Measurements from ENCODE around the gene CNPY4. TPM values are rescaled to one million over a fixed set of nuclear protein-coding genes. Genes with fewer than 3 reads are reported as not detected.

Gene CNPY4
- total RNA-seq, 2 experiments from 2014 or later = 11.9 to 12.4 TPM

DNA sequence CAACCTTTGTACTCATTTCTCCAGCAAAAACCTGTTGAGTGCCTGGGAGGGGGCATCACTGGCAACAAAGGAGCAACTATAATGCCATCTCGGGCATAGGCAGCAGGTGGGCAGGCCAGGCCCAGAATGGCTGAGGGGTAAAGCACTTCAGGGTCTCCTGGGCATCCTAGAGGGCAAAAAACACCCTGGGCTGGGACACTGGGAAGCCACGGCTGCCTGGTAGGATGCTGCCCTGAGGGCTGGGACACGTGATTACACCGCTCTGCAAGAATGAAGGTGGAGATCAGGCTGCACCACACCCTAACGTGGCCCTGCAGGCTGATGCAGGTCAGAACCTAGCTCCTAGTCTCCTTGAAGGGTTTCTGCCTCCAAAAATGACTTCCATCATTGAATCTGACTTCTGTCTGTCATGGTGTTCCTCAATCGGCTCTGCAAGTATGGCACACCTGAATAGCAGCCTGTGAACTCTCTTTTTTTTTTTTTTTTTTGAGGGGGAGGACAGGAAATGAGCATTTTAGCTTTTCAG is 43.6 kb downstream of the CNPY4 start:
- no peak for DNase-seq
- ChIA-PET POLR2A (interaction anchor here (1.0 kb wide), 1 partner anchor 62 kb away, joined by 3 read pairs; the partner anchor contains the start of genes AP4M1 and MCM7), CTCF (interaction anchor here (0.6 kb wide), 1 partner anchor 48 kb away, joined by 4 read pairs; no protein-coding TSS in a partner anchor)

DNA sequence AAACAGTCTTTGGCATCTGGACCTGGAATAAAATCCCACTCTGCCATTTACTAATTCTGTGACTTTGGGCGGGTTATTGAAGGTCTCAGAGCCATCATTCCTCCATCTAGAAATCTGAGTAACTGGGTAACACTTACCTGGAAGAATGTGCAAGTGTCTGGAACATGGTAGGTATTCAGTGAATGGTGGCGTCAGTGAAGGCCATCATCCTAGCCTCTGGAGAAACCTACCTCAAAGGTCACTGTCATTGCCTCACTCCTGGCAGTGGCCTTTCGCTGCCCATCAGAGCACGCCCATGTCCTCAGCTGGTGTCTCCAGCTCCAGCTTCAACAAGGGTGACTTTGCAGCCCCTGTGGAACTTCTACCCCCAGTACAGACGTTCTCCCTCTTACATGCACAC is 44.4 kb downstream of the CNPY4 start:
- Mint-ChIP-seq H3K27me3 (no peaks in the 10 kb centered on the region), H3K9me3 (no peaks in the 10 kb centered on the region), H3K4me3 (no peak overlapping the region), H3K27ac (peak overlapping the region; percentile 85), H3K36me3 (no peaks in the 10 kb centered on the region), H3K4me1 (ENCODE audit: low read depth) (peaks cover 59% of the 10 kb centered on the region)
- CTCF ChIA-PET = interaction anchor here (0.6 kb wide), 1 partner anchor 108 kb away, joined by 5 read pairs; no protein-coding TSS in a partner anchor
- intact Hi-C loops (cut with micrococcal nuclease) = no loop called here
- no peak for DNase-seq
- POLR2A ChIA-PET = interaction anchor here (1.0 kb wide), 1 partner anchor 63 kb away, joined by 3 read pairs; the partner anchor contains the start of genes AP4M1 and MCM7

More for the DNA sequence above, 43.6 kb downstream of the CNPY4 start:
- intact Hi-C loops (cut with micrococcal nuclease) = no loop called here
- Mint-ChIP-seq H3K4me1 (ENCODE audit: low read depth) (peaks cover 53% of the 10 kb centered on the region), H3K27me3 (no peaks in the 10 kb centered on the region), H3K4me3 (no peak overlapping the region), H3K27ac (peak overlapping the region; percentile 85), H3K36me3 (no peaks in the 10 kb centered on the region), H3K9me3 (no peaks in the 10 kb centered on the region)

DNA sequence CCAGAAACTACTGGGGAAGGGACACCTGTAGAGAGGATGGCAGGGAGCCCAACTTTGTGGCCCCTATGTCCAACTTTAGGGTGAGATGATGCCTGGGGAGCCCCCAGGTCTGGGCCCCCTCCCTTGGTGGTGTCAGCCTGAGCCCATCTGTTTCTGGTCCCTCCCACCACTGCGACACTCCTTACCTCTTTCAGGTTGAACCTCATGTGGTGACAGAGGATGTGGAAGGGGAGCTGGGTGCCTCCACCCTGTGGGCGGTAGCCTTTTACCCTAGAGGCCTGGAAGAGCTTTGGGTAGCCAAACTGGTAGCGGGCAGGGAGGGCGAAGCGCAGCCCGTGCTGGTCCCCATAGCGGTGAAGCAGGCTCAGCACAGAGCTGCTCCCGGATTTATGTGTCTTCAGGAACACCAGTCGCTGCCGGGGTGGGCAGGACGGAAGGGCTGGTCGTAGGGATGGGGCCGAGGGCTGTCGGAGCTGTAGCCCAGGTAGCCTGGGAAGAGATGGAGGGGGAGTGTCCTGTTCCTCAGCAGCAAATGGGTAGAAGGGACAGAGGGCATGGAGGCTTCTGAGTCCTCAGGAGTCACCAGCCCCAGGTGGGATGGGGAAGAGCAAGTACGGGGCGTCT is 47.0 kb downstream of the CNPY4 start:
- Mint-ChIP-seq H3K4me3 (peak overlapping the region; percentile 40), H3K27ac (peak overlapping the region; percentile 47), H3K27me3 (peaks cover 2% of the 10 kb centered on the region), H3K9me3 (no peaks in the 10 kb centered on the region), H3K36me3 (no peaks in the 10 kb centered on the region), H3K4me1 (ENCODE audit: low read depth) (peaks cover 74% of the 10 kb centered on the region)
- CTCF ChIA-PET = interaction anchor here (0.8 to 1.9 kb wide), 4 partner anchors 24 to 466 kb away, joined by 3 to 6 read pairs (median 4); no protein-coding TSS in a partner anchor
- intact Hi-C loops (cut with micrococcal nuclease) = loop anchor here (1.0 kb wide), 1 partner anchor 8 kb away; the partner anchor contains the start of gene TRAPPC14
- POLR2A ChIA-PET = interaction anchor here (1.1 kb wide), 1 partner anchor 40 kb away, joined by 3 read pairs; the partner anchor contains the start of gene MBLAC1
- peak; percentile 70 for DNase-seq

DNA sequence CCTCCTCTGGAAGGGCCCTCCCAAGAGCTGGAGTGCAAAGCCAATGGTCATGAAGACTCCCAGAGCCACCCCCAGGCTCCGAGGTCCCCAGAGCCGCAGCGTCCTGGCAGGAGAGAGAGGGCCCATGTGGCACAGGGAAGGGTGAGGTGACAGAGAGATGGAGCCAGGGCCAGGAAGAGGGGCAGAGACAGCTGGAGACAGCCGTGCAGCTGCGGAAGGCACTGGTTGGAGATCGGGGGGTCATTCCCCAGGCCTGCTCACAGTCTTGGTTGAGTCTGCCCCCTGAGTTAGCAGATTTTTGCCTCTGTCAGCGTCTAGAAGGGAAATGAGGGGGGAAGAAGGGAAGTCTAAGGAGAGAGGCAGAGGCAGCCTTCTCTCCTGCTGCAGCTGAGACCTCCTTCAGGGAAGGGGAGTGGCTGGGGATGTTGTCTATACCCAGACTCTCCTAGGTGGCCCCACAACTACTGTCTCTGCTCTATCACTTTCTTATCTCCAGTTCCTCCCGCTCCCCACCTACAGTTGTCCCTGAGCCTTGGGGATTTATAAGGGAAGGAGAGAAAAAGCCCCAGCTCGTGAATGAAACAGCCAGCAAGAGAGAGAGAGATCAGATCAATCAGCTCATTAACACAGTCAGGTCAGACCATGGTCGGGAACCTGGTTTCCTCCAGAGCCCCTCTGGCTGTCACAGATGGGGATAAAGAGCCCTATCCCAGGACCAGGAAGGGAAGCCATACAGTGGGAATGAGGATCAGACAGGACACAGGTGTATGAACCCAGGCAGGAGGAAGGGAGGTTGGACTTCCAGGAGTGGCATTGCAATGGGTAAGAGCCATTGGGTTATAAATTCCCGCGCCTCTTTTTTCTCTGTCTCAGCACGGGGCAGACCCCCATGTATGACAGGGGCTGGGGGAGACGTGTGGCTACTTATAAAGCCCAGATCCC is 47.8 kb downstream of the CNPY4 start:
- intact Hi-C loops (cut with micrococcal nuclease) = loop anchor here (1.0 kb wide), 1 partner anchor 9 kb away; the partner anchor contains the start of gene TRAPPC14
- Mint-ChIP-seq H3K9me3 (no peaks in the 10 kb centered on the region), H3K27ac (peak overlapping the region; percentile 47), H3K27me3 (peaks cover 2% of the 10 kb centered on the region), H3K4me3 (peak overlapping the region; percentile 72), H3K36me3 (no peaks in the 10 kb centered on the region), H3K4me1 (ENCODE audit: low read depth) (peaks cover 77% of the 10 kb centered on the region)
- ChIA-PET CTCF (interaction anchor here (0.8 to 1.9 kb wide), 5 partner anchors 23 to 465 kb away, joined by 3 to 6 read pairs (median 4); no protein-coding TSS in a partner anchor), POLR2A (interaction anchor here (1.1 kb wide), 1 partner anchor 41 kb away, joined by 3 read pairs; the partner anchor contains the start of gene MBLAC1)
- no peak for DNase-seq

DNA sequence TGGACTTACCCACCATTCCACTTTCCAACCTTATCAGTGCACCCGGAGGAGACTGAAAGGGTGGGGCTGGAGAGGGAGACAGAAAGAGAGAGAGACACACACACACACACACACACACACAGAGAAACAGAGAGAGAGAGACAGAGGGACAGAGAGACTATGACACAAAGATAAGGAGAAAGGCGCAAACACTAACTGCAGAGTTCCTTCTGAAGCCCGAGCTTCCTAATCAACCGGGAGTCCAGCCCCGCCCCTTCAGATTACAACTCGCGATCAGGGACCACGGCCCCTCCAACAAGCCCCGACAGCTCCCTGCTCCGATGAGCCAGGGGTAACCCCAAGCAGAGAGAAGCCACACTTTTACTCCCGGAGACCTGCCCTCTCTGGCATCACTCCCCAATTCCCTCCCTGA is 48.5 kb downstream of the CNPY4 start:
- Mint-ChIP-seq H3K4me3 (peak overlapping the region; percentile 72), H3K36me3 (no peaks in the 10 kb centered on the region), H3K4me1 (ENCODE audit: low read depth) (peaks cover 73% of the 10 kb centered on the region), H3K27me3 (peaks cover 2% of the 10 kb centered on the region), H3K27ac (peak overlapping the region; percentile 35), H3K9me3 (no peaks in the 10 kb centered on the region)
- DNase-seq = no peak
- intact Hi-C loops (cut with micrococcal nuclease) = no loop called here
- ChIA-PET CTCF (interaction anchor here (0.6 to 1.6 kb wide), 3 partner anchors 9 to 51 kb away, joined by 3 to 4 read pairs (median 4); partner anchors contain the start of gene GPC2), POLR2A (no interaction called here)

DNA sequence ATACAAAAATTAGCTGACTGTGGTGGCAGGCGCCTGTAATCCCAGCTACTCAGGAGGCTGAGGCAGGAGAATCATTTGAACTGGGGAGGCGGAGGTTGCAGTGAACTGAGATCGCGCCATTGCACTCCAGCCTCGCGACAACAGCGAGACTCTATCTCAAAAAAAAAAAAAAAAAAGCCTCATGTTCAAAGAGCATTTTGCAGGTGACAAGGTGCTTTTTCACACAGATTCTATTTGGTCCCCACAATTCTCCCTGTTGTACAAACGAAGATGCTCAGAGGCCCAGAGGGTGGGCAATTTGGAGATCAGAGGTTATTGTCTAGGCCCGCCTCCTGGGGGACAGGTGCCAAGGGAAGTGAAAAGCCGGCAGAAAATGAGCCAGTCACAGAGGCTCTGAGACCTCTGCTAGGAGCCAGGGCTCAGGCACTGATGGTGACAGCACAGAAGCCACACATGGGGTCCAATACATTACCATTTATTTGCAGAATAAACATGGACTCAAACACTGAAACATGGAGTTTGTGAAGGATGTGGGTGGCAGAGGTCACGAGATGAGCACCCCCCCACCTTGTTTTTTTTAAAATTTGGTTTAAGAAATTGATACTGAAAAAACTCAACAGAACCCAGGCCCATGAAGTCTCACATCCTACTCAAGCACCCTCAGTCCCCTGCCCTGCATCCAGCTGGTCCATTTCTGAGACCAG is 49.9 kb downstream of the CNPY4 start:
- Mint-ChIP-seq H3K4me1 (ENCODE audit: low read depth) (peaks cover 59% of the 10 kb centered on the region), H3K9me3 (no peaks in the 10 kb centered on the region), H3K27me3 (peaks cover 2% of the 10 kb centered on the region), H3K36me3 (no peaks in the 10 kb centered on the region), H3K27ac (peak overlapping the region; percentile 36), H3K4me3 (peak overlapping the region; percentile 9)
- intact Hi-C loops (cut with micrococcal nuclease) = loop anchor here (1.0 kb wide), 1 partner anchor 8 kb away; the partner anchor contains the start of genes GPC2 and STAG3
- POLR2A ChIA-PET = no interaction called here
- CTCF ChIA-PET = no interaction called here
- DNase-seq = no peak

DNA sequence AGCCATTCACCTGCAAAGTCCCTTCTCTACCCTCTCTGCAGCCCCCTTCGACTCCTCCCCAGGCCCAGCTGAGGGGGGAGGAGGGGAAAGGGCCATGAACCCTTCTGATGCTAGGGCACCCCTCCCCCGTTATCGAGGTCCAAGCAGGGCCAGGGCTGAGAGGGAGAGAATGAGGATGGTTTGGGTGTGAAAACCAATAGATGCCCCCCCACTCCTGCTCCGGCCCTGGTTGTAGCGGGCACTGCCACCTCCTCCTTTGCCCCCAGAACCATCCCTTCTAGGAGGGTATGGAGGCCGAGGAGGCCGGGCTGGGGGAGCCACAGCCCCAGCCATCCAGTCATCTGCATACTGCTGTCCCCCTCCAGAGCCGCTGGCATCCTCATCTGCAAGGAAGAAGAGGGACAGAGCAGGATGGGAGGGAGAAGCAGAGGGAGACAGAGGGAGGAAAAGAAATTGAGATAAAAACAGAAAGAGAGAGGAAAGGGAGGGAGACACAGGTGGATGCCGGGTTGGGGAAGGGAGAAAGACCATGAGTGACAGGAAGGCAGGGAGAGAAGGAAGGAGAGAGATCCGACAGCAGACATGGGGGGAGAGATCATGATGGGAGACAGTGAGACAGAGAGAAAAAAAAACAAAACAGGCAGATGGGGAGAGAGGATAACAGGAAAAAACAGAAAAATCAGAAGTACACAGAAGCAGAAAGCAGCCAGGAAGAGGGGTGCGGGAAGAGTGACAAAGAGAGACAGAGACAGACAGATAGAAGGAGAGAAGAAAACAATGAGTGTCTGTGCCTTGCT is 50.9 kb downstream of the CNPY4 start:
- H3K9me3 Mint-ChIP-seq = no peaks in the 10 kb centered on the region
- peaks cover 56% of the 10 kb centered on the region for H3K4me1 Mint-ChIP-seq (ENCODE audit: low read depth)
- H3K27me3 Mint-ChIP-seq = peaks cover 2% of the 10 kb centered on the region
- H3K4me3 Mint-ChIP-seq = peak overlapping the region; percentile 53
- H3K36me3 Mint-ChIP-seq = no peaks in the 10 kb centered on the region
- H3K27ac Mint-ChIP-seq = no peak overlapping the region
- DNase-seq = no peak
- ChIA-PET CTCF (no interaction called here), POLR2A (no interaction called here)
- intact Hi-C loops (cut with micrococcal nuclease) = no loop called here

DNA sequence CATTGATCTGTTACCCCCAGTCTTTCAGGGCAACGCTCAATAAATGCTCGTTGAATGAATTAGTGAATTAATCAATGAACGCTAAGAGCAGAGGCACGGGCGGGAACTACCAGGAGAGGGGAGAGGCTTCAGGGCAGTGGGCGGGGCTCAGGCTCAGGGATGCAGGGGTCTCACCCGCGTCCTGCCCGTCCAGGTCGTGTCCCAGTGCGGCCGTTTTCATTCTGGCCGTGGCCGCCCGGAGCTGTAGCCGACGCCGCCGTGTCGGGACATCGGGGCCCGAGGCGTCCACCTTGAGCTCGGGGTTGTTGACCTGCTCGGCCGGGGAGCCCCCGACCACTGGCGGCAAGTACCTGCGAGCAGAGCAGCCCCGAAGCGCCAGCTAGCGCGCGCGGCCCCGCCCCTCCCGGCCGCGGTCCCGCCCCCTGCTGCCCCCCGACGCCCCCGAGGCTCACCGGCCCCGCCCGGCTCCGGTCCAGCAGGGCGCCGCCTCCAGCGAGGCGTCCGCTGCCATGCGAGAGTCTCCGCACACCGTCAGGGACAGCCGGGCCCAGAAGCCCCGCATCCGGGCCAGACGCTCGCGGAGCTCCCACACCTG is 51.8 kb downstream of the CNPY4 start:
- Mint-ChIP-seq H3K27ac (no peak overlapping the region), H3K4me3 (no peak overlapping the region), H3K27me3 (peaks cover 2% of the 10 kb centered on the region), H3K36me3 (no peaks in the 10 kb centered on the region), H3K4me1 (ENCODE audit: low read depth) (peaks cover 52% of the 10 kb centered on the region), H3K9me3 (no peaks in the 10 kb centered on the region)
- ChIA-PET CTCF (no interaction called here), POLR2A (no interaction called here)
- DNase-seq = no peak
- intact Hi-C loops (cut with micrococcal nuclease) = no loop called here

DNA sequence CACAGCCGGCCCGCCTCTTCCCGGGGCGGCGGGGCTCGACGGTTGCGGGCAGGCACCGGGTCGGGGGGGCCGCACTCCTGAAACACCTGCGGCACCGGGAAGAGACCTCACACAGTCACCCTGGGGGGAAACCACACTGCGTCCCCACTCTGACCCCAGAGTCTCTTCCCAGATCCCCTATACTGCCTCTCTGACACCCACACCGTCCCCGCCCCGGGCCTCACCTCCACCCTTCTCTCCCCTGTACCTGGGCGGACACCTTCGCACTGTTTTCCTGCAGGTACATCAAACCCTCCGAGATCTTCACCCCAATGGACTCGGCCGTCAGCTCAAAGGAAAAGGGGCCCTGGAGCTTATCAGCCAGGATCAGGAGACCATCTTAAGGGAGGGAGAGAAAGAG is 52.4 kb downstream of the CNPY4 start:
- Mint-ChIP-seq H3K9me3 (no peaks in the 10 kb centered on the region), H3K4me3 (peak overlapping the region; percentile 50), H3K36me3 (no peaks in the 10 kb centered on the region), H3K4me1 (ENCODE audit: low read depth) (peaks cover 51% of the 10 kb centered on the region), H3K27ac (no peak overlapping the region), H3K27me3 (peaks cover 2% of the 10 kb centered on the region)
- no peak for DNase-seq
- POLR2A ChIA-PET = interaction anchor here (0.6 kb wide), 1 partner anchor 264 kb away, joined by 4 read pairs; no protein-coding TSS in a partner anchor
- CTCF ChIA-PET = no interaction called here
- intact Hi-C loops (cut with micrococcal nuclease) = no loop called here

DNA sequence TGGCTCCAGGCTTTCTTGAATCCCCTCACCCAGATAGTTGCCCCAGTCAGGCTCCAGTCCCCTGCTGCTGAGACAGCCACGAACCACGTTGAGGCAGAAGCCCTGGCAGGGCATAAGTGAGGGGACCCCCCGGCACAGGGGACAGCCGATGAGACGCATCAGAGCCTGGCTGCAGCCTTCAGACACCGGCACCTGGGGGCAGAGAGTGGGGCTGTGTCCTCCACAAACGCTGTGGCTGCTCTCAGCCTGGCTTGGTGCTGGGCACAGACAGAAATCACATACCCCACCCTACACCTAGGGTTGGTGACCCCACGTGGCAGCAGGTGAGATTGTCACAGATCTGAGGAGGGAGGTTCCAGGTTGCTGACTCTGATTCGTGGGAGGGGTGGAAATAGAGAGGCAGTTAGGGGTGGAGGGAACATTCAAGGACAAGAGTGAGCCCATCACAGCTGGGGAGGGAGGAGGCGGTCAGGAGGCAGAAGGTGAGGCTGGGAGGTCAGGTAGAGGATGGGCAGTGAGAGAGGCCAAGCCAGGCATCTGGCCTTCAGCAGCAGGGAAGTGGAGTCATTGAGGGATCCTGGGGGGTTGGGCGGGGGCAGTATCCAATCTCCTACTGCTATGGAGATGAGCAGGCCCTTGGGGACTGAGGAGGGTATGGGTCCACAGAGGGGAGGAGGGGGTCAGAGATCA is 54.5 kb downstream of the CNPY4 start:
- Mint-ChIP-seq H3K27me3 (peaks cover 2% of the 10 kb centered on the region), H3K9me3 (no peaks in the 10 kb centered on the region), H3K36me3 (no peaks in the 10 kb centered on the region), H3K4me1 (ENCODE audit: low read depth) (peaks cover 37% of the 10 kb centered on the region), H3K4me3 (no peak overlapping the region), H3K27ac (no peak overlapping the region)
- POLR2A ChIA-PET = no interaction called here
- intact Hi-C loops (cut with micrococcal nuclease) = no loop called here
- no peak for DNase-seq
- CTCF ChIA-PET = interaction anchor here (1.0 kb wide), 1 partner anchor 234 kb away, joined by 3 read pairs; no protein-coding TSS in a partner anchor
